ENCODE data around the gene GPX7.

Gene GPX7

DNA sequence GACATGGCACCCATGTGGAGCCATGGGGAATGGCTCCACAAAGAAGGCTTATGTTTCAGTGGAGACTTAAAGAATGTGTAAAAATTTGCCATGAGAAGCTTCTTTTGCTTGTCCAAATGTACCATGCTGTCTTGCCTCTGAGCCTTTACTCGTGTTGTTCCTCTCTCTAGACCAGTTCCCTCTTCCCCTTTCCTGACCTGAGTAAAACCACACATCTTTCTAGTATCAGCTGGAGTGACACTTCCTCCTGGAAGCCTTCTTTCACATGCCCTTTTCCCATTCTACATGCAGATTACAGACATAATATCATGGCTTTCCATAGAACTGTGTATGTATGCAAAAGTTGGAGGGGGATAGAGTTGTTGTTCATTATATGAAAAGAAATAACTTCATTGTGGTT lies 13.6 kb upstream of the GPX7 start:
- no peak for DNase-seq

DNA sequence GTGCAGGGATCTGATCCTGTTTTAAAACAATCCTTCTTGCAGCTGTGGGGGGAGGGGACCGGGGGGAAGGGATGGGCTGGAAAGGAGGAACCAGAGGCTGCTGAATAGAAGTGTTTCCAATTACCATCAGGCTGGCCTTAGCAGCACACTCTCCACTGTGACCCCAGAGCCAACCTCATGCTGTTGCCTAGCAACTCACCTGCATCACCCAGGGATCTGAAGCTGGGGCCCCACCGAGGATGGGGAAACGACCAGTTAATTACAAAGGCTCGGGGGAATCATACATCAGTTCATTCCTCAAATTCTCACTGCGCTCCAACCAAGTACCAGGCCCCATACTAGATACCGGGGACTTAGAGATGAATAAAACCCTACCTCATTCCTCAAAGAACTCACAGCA lies 11.9 kb upstream of the GPX7 start:
- no peak for DNase-seq

DNA sequence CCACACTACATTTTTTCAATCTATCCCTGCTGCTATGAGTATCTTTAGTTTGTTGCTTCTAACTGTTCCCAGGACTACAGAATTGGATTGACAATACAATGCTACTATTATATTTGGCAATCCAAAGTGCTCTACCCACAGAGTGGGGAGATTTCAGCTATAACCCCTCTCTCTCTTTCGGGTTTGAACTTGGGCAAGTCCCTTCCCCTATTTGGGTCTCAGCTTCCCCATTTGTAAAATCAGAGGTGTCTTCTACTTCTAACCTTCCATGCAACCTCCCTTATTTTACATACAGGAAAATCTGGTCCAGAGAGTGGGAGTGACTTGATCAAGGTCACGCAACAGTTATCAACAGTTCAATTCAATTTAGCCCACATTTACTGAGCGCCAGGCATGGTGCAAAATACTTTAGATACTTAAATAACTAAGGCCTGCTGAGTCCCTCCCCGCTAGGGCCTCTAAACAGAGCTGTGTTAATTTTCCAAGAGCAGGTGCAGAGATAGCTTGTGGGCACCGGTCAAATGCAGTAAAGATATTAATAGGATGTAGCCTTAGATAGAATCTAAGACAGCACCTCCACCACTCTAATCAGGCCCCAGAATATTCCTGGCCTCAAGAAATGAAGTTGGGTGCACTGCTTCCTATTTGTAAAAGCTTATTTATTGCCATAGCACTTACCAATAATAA lies 9.4 kb upstream of the GPX7 start:
- no peak for DNase-seq

DNA sequence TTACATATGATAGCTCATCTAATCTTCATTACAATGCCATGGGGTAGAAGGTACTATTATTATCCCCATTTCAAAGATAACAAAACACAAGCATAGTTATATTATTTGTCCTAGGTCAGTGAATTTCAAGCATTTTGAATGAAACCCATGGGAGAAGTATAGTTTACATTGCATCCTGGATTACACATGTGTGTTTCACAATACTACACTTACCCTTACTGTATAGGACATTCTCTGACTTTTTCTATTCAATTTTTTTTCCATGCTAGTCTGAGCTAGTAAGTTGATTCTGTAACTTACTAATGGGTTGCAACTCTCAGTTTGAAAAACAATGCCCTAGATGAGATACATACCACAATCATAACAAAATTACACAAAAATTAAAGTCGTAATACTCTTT lies 8.7 kb upstream of the GPX7 start:
- no peak for DNase-seq

DNA sequence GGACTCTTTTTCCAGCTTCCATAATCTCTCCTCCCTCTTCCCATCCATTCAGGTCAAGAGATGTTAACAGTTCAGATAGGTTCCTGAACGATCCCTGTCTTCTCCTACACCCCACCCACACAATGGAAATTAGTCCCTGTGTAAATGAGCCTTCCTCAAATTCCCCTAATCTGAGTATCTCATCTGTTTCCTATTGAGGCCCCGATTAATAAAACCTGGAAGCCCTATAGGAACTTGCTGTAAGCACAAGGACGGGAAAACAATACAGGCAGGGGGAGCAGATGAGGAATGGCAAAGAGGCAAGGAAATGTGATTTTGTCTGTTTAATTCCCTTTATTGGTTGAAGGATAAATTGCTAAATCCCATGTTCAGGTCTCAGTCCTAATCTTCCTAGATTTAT lies 7.1 kb upstream of the GPX7 start:
- no peak for DNase-seq

DNA sequence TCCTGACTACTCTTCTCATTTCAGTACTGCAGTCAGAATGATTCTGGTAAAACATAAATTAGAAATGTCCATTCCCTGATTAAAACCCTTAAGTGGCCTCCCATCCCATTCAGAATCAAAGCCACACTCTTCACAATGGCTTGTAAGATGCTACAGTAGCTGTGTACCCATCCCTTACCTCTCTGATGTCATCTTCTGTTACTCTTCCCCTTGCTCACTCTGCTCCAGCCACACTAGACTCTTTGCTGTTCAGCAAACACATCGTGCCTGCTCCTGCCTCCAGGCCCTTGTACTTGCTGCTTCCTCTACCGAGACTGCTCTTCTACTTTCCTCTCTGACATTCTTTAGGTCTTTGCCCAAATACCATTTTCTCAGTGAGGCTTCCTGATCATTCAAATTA lies 4.3 kb upstream of the GPX7 start:
- no peak for DNase-seq

DNA sequence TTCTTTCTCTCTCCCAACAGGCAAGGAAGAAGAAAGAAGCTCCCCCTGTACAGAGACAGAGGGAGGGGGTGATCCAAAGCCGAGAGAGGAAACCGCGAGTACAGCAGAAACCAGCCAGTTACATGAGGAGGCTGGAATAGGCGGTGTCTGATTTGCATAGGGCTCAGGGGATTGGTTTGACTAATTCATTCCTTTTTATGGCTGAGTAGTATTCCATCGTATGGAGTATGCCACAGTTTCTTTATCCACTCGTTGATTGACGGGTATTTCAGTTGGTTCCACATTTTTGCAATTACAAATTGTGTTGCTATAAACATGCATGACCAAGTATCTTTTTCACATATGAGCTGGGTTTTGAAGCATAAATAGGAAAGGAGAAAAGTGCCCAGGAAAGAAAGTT lies 3.4 kb upstream of the GPX7 start:
- DNase-seq: no peak

DNA sequence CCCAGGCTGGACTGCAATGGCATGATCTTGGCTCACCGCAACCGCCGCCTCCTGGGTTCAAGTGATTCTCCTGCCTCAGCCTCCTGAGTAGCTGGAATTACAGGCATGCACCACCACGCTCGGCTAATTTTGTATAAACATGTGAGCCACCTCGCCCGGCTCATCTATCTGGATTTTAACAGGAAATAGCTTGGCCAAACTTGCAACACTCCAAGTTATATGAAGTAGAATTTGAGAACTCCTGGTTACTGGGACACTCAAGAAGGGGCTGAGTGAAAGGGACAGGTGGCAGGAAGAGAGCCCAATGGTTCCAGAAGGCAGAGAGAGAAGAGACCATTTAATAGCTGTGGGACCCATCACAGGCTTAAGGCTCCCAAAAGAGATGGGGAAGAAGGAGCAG lies 2.9 kb upstream of the GPX7 start:
- no peak for DNase-seq

DNA sequence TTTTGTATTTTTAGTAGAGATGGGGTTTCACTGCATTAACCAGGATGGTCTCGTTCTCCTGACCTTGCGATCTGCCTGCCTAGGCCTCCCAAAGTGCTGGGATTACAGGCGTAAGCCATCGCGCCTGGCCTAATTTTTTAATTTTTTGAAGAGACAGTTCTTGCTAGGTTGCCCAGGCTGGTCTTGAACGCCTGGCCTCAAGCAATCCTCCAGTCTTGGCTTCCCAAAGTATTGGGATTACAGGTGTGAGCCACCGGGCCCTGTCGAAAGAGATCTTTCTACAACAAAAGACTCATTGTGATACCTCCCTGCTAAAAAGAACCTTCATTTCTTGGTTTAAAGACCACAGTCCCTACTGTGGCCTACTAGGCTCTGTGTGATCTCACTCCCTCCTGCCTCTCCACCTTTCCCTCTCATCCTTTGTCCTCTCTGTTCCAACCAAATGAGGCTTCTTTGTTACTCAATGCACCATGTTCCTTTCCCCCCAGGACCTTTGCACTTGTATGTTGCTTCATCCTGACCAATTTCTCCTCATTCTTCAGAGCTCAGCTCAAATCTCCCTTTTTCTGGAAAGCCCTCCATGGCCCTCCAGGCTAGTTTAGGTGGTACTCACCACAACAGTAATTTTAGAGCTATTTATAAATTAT lies 1.5 kb upstream of the GPX7 start:
- no peak for DNase-seq

DNA sequence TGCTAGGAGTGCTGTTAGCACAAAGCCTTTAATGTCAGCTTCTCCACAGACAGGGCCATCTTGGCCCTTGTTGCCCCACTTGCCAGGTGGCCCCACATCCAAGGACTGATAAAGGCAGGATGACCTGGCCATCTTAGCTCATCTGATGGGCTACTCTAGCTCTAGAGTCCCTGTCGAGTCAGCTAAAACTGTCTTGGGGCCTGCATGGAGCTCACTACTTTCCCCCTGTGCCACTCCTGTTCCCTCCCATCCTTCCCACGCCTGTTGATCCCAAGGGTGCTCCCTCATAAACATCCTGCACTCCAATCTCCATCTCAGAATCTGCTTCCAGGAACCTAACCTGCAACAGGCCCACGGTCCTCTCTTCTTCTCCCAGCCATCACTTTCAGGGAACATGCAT lies 652 bp upstream of the GPX7 start:
- no peak for DNase-seq

DNA sequence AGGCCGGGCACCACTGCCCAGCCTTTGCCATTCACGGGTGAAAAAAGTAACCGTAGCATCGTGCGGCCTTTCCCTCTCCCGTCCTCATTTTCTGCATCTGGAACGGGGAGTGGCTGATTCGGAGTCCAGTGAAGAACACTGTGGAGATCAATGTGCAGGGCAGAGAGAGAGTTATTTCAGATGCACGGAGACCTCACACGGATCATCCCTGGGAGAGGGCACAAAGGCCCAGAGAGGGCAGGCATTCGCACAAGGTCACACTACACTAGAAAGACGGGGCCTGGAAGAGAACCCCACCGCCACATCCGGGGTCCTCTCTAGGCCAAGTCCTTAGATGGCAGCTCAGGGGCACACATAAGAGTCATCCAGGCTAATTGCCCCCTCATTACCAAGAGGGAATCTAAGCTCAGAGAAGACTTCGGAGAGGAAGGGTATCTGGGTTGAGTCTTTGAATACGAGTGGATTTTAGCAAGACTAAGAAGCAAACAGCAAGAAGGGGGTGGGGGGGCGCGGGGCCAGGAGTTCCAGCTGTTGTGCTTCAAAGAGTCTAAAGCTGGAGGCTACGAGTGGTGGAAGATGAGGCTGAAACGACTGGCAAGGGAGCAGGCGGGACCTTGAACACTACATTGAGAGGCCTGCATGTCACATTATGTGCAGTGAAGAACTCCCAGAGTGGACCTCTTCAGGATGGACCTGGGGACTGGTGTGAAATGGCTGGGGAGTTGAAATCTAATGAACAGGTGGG lies 857 bp downstream of the GPX7 start:
- DNase-seq: peak; percentile 22 to 24

DNA sequence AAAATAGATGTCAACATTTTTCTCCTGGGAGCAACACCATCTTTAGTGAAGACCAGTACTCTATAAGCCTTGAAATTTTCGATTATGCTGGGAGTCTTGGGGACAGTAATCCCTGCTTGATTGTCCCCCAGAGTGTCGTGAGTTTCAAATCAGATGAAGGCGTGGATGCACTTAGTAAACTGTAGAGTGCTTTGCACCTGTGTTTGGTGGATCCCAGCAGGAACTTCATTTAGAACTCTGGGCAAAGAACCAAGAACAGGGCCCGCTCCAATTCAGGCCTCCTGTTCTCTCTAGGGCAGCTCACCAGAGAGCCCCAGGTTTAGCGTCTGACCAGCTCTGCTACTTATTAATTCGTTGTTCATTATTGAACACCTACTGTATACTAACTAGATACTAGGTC lies 1.5 kb downstream of the GPX7 start:
- no peak for DNase-seq

DNA sequence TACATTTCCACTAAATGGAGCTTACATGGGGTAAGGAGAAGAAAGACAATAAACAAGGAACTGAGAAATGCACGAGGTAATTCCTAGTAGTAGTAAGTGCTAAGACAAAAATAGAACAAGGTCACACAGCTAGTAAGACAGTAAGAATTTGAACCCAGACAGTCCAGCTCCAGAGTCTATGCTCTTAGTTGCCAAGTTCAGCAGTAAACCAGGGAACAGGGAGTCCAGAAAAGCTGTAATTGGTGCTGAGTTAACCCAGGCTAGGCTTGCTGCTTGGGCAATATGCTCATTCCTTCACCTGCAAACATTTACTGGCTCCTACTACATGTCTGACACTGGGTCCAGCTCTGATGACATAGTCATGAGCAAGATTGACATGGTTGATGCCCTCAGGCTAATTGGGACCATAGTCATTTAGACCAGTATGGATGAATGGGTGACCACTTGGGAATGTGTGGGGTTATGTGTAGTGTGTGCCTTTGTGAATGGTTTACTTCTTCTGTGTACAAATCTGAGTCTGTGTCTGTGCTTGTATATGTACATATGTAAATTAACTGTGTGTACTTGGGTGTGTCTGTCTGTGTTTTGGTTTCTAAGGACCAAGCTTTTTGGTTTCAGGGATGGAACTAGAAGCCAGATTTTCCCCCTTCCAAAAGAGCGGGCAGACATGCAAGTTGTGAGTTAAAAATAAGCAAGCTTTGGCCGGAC lies 2.0 kb downstream of the GPX7 start:
- no peak for DNase-seq

DNA sequence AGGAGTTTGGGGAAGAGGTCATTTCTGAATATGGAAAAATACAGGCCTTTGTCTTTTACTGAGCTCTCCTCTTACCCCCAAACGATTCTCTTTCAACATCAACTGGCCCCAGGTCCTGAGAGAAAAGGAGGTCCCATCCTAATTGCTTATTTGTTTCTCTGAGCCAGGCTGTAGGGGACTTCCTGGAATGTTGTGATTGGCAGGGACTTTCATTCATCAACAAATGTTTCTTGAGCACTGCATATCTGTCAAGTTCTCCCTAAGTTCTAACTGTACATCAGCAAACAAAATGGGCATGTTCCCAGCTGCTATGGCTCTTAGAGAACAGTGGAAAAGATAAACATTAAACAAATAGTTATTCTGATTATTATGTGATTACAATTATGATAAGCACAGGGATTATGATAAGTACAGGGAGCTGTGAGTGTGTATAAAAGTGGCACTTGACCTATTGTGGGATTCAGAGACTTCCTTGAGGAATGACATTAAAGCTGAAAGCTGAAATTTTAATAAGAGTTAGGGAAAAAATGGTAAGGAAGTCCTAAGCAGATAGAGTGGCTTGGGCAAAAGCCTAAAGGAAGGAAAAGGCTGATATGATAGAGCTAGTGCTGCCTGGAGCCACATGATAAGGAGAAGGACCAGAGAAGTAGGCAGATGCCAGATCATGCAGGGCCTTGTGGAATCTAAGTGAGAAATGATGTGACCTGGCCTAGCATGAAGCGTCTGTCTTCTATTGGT lies 11.6 kb downstream of the GPX7 start:
- DNase-seq: no peak

DNA sequence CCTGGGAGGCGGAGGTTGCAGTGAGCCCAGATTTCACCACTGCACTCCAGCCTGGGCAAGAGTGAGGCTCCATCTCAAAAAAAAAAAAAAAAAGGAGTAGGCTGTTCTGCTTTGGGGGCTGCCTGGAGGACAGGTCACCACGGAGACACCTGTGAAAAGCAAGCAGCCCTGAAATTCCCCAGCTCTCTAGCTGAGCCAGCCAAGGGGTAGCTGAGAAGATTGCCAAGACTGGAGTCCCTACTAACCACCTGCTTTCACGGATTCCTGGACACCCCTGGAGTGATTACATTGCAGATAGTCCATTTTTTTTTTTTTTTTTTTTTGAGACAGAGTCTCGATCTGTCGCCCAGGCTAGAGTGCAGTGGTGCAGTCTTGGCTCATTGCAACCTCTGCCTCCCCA lies 12.5 kb downstream of the GPX7 start:
- DNase-seq: no peak

DNA sequence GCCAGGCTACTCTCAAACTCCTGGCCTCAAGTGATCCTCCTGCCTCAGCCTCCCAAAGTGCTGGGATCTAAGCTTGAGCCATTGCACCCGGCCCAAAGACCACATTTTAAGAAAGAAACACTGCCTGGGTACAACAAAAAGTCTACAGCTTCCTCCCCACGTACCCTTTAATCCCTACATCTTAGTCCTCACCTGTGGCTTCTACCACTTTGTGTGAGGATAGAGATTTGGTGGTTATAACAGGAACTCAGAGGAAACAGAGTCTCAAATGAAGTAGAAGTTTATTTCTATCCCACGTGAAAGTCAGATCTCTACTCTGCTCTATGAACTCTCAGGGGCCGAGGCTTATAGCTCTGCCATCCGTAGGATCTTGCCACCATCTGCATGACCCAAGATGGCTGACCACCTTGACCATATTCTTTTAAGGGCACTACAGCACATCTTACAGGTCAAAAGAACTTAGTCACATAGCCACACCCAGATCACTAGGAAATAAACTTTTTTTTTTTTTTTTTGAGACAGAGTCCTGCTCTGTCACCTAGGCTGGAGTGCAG lies 13.4 kb downstream of the GPX7 start:
- no peak for DNase-seq

DNA sequence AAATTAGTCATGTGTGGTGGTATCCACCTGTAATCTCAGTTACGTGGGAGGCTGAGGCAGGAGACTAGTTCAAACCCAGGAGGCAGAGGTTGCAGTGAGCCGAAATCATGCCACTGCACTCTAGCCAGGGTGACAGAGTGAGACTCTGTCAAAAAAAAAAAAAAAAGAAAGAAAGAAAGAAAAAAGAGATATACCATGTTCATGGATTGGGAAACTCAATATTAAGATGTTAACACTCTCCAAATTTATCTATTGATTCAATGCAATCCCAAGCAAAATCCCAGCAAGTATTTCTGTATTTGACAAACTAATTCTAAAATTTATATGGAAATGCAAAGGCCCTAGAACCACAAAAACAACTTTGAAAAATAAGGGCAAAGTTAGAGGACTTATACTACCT lies 19.8 kb downstream of the GPX7 start:
- DNase-seq: no peak

DNA sequence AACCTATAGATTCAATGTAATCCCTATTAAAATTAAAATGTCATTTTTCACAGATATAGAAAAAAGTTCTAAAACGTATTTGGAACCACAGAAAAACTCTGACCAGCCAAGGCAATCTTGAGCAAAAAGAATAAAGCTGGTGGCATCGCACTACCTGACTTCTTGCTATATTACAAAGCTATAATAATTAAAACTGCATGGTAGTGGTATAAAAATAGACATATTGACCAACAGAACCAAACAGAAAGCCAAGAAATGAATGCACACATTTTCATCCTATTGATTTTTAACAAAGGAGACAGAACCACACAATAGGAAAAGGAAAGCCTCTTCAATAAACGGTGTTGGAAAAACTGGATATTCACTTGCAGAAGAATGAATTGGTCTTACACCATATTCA lies 21.6 kb downstream of the GPX7 start:
- DNase-seq: no peak

DNA sequence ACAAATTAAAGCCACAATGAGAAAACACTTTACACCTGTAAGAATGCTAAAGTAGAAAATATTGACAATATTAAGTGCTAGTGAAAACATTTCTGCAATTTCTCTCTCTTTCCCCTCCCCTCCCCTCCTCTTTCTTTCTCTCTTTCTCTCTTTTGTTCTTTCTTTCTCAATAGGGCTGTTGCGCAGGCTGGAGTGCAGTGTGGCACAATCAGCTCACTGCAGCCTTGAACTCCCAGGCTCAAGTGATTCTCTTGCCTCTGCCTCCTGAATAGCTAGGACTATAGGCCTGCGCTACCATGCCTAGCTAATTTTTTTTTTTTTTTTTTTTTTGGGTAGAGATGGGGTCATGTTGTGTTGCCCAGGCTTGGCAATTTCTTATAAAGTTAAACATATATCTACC lies 24.9 kb downstream of the GPX7 start:
- DNase-seq: no peak

DNA sequence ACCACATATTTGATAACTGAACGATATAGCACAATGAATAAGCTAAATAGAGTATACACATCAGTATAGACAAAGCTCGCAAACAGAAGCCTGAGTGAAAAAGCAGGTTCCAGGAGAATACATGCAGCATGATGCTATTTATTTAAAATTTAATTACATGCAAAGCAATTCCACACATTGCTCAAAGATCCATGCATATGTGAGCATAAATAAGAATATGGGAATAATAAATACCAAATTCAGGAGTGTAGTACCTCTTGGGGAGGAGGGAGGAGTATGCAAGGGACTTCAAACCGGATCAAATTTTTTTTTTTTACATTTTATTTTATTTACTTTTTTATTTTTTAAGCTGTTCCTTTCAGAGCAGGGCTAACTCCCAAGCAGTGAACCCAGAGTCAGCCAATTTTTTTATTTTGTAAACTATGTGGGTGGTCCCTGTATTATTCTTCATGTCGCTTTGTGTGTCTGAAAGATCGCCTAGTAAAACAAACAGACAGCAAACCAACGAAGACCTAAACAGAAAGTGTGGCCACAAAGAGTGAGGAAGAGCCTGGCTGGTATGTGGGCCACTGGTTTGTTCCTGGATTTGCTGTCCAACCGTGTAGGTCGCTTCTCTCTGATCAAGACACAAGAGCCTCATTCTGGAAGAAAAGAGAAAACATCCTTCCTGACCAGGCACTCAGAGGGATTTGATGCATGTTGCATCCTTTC lies 26.6 kb downstream of the GPX7 start:
- no peak for DNase-seq

DNA sequence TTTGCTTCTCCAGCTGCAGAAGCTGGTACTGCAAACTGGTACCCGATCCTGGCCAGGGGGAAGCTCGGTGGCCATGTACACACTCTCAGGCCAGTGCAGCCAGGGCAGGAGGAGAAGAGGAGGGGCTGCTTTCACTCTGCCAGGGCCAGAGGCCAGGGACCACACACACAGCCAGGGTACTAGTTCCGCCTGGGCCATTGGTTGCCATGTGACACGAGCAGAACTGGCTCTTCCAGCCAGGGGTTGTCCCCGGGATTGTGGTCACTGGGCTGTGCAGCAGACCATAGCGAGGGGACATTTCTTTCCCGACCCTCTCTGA lies 27.1 kb downstream of the GPX7 start:
- DNase-seq: no peak

DNA sequence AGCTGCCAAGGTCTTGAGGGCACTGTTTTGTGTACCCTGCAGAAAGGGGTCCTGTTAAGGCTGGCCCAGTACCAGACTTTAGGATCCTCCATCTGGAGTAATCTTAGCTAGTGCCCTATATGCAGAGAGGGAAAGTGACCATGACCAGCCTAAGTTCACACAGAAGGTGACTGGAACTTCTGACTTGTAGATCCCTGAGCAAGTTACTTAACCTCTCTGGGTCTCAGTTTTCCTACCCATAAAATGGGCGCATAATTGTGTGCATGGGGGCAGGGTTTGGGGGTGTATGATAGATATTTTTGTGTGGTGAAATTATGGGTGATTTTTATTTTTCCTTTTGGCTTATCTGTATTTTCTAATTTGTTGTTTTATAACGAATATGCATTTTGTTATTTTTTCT lies 27.5 kb downstream of the GPX7 start:
- no peak for DNase-seq

All from stimulated activated CD4-positive, alpha-beta T cell treated with anti-CD3 and anti-CD28 coated beads, Interleukin-2, amount 100 ng/mL, for 48 hours (primary cell).